Endothelial cell of umbilical vein (primary cell): Measurements from ENCODE around the gene IGF2R. TPM values are rescaled to one million over a fixed set of nuclear protein-coding genes. Genes with fewer than 3 reads are reported as not detected.

ENCODE experiments used
- BruUV-seq: library from RNA; stranded (reverse); fragments of 400-500 nt; replicated peaks from 2 replicates; lab custom pipeline; 2021; lab: Mats Ljungman, UMichigan
- CTCF ChIA-PET: fragments of 300-600, 350-600 bp; sonication (Branson Sonifier 250); formaldehyde crosslinking; loops from one replicate; lab custom pipeline; 2021; ENCODE audit warnings: antibody characterized with exemption, inconsistent platforms; lab: Charles Lee
- POLR2A ChIA-PET: fragments of 300-600, 350-600 bp; sonication (Branson Sonifier 250); formaldehyde crosslinking; loops from one replicate; lab custom pipeline; 2021; ENCODE audit warnings: antibody characterized with exemption, inconsistent platforms; lab: Charles Lee
- DNase-seq: peaks from one replicate; pipeline ENCODE4 v3.0.0-alpha.2; 2011; ENCODE audit warnings: low read depth, low spot score
- FAIRE-seq: peaks from 2 replicates; lab custom pipeline; 2011; peaks lifted over from hg19 to GRCh38; lab: Jason Lieb, UNC
- H2AFZ ChIP-seq: 2 replicates; pipeline ENCODE4 v1.6.0; 2012; ENCODE audit warnings: low read depth, low read length, control low read depth, inconsistent platforms
- H3K27ac ChIP-seq: 2 replicates; pipeline ENCODE4 v1.5.1; 2011; ENCODE audit warnings: low read depth, mild to moderate bottlenecking, control low read depth, low read length, moderate library complexity; ENCODE audit not compliant: insufficient read depth
- H3K27me3 ChIP-seq, 2 experiments: 2 replicates each; pipeline versions ENCODE4 v1.6.0 to v1.6.1; 2011; ENCODE audit warnings: low read length in 2 of 2, mixed read lengths in 1 of 2; ENCODE audit not compliant: control insufficient read depth in 2 of 2, insufficient read depth in 2 of 2
- H3K36me3 ChIP-seq, 2 experiments: 2 replicates in 1 of 2; 3 replicates in 1 of 2; pipeline ENCODE4 v1.5.1; 2011; ENCODE audit warnings: low read length in 2 of 2, mild to moderate bottlenecking in 1 of 2, moderate library complexity in 1 of 2; ENCODE audit not compliant: control insufficient read depth in 2 of 2, insufficient read depth in 2 of 2; ENCODE audit errors: extremely low read depth in 1 of 2
- H3K4me1 ChIP-seq: 3 replicates; pipeline ENCODE4 v1.5.1; 2011; ENCODE audit warnings: mild to moderate bottlenecking, low read length; ENCODE audit not compliant: control insufficient read depth, insufficient read depth; ENCODE audit errors: extremely low read depth
- H3K4me2 ChIP-seq: 2 replicates; pipeline ENCODE4 v1.6.1; 2011; ENCODE audit warnings: low read length, control low read depth, mixed read lengths; ENCODE audit not compliant: insufficient read depth
- H3K4me3 ChIP-seq, 3 experiments: fragments of 200-600 bp in 1 of 3; sonication (generic), shearing (Covaris generic) in 1 of 3; replicated peaks in 1 of 3; 2 replicates each; pipeline ENCODE4 v1.5.1; 2011 to 2016; ENCODE audit warnings: control low read depth in 3 of 3, low read length in 3 of 3, mild to moderate bottlenecking in 2 of 3, inconsistent platforms in 1 of 3, low read depth in 1 of 3, moderate library complexity in 1 of 3; ENCODE audit not compliant: insufficient read depth in 1 of 3
- H3K79me2 ChIP-seq: 2 replicates; pipeline ENCODE4 v1.6.0; 2012; ENCODE audit warnings: low read length, inconsistent platforms; ENCODE audit not compliant: control insufficient read depth, insufficient read depth
- H3K9ac ChIP-seq: replicated peaks from 2 replicates; pipeline ENCODE3; 2011; ENCODE audit warnings: low read length, control low read depth; ENCODE audit not compliant: insufficient read depth; ENCODE audit errors: extremely low read depth
- H3K9me1 ChIP-seq: replicated peaks from 3 replicates; pipeline ENCODE4 v1.6.0; 2011; ENCODE audit warnings: mild to moderate bottlenecking, low read length; ENCODE audit not compliant: control insufficient read depth, insufficient read depth; ENCODE audit errors: extremely low read depth
- H3K9me3 ChIP-seq: replicated peaks from 2 replicates; pipeline ENCODE4 v1.5.1; 2012; ENCODE audit warnings: low read length, inconsistent platforms; ENCODE audit not compliant: control insufficient read depth, insufficient read depth
- H4K20me1 ChIP-seq: replicated peaks from 2 replicates; pipeline ENCODE3; 2011; ENCODE audit warnings: mild to moderate bottlenecking, low read length; ENCODE audit not compliant: control insufficient read depth, insufficient read depth; ENCODE audit errors: extremely low read depth
- EZH2 ChIP-seq: IDR thresholded peaks from 2 replicates; pipeline ENCODE4 v1.6.1; 2012; ENCODE audit warnings: borderline replicate concordance, low read depth, mild to moderate bottlenecking, moderate library complexity, low read length, inconsistent platforms; ENCODE audit not compliant: severe bottlenecking
- FOS ChIP-seq: IDR thresholded peaks from 2 replicates; pipeline ENCODE4 v1.6.1; 2011; ENCODE audit warnings: mild to moderate bottlenecking, low read length, moderate library complexity, borderline replicate concordance; ENCODE audit not compliant: insufficient read depth
- GATA2 ChIP-seq: IDR thresholded peaks from 2 replicates; pipeline ENCODE4 v1.7.0; 2011; ENCODE audit warnings: low read depth, mild to moderate bottlenecking, moderate library complexity, mixed read lengths, low read length; ENCODE audit not compliant: insufficient read length, insufficient read depth
- JUN ChIP-seq: IDR thresholded peaks from 2 replicates; pipeline ENCODE4 v1.6.1; 2011; ENCODE audit warnings: borderline replicate concordance, low read depth; ENCODE audit not compliant: insufficient read length, insufficient read depth
- MYC ChIP-seq: IDR thresholded peaks from one replicate; pipeline ENCODE4 v1.6.1; 2011; ENCODE audit warnings: mild to moderate bottlenecking, low read depth, low read length
- POLR2A ChIP-seq: IDR thresholded peaks from 2 replicates; pipeline ENCODE4 v1.6.1; 2012; ENCODE audit warnings: low read depth, mild to moderate bottlenecking, control low read depth, low read length
- POLR2AphosphoS5 ChIP-seq: IDR thresholded peaks from 2 replicates; pipeline ENCODE4 v1.6.1; 2012; ENCODE audit warnings: low read depth, mild to moderate bottlenecking, control low read depth, low read length, moderate library complexity; ENCODE audit not compliant: insufficient read depth
- dilution Hi-C: fragments of 300-500 bp; cut with MboI; formaldehyde crosslinking; loops from one replicate; pipeline ENCODE4 v1.15.0; 2019; ENCODE audit warnings: low sequenced_read_pairs; ENCODE audit not compliant: extremely low pct_ligation_motif_present
- intact Hi-C: fragments of 100-400 bp; cut with micrococcal nuclease; formaldehyde crosslinking; loops from one replicate; pipeline ENCODE4 v1.10.0; 2022
- polyA plus RNA-seq, 4 experiments: library from polyadenylated mRNA; depleted of rRNA in 3 of 4; stranded (reverse) in 3 of 4; unstranded in 1 of 4; fragments of >200 nt; gene quantifications; 2 replicates each; pipeline versions ENCODE4 v1.2.1 to v1.2.3, GENCODE V29; 2011 to 2012; ENCODE audit warnings: missing spikeins in 1 of 4
- total RNA-seq: library from RNA; stranded (reverse); gene quantifications from 2 replicates; pipeline ENCODE4 v1.2.3, GENCODE V29; 2021
- TF ChIP-seq, protein P1 (sequence below), 2 donors: IDR thresholded peaks; 1 replicate in 1 of 2; 2 replicates in 1 of 2; pipeline ENCODE4 v1.5.1; 2011; ENCODE audit warnings: low read length in 2 of 2, mild to moderate bottlenecking in 2 of 2, moderate library complexity in 2 of 2, control low read depth in 1 of 2, inconsistent platforms in 1 of 2, low read depth in 1 of 2; ENCODE audit not compliant: insufficient read depth in 1 of 2; ENCODE audit errors: extremely low read depth in 1 of 2
- TF ChIP-seq, protein P2 (sequence below): IDR thresholded peaks from 2 replicates; pipeline ENCODE4 v1.6.1; 2011; ENCODE audit not compliant: insufficient read depth, insufficient read length

Gene IGF2R
- total and polyA plus RNA-seq, 2 donors (not counting 3 experiments of a cell fraction or from before 2014, with no cell fraction given), result 16.3 to 60.2 TPM

DNA sequence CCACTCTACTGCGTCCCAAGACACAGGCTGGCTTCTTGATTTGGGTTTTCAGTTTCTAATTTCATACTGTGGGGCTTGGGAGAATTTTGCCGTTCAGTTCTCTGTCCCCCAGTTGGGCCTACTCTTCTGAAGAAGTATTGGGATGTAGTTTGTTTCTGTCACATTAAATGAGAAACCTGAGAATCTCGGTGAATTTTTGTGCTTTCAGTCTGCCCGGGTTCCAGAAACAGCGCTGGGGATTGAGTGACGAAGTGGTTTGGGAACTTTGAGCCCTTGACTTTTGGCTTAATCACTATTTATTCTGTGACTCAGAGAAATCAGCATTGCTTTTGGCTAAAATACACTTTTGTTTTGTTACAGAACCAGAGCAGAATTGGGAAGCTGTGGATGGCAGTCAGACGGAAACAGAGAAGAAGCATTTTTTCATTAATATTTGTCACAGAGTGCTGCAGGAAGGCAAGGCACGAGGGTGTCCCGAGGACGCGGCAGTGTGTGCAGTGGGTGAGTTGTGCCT is 74.0 kb downstream of the IGF2R start:
- CTCF ChIA-PET, result no interaction called here
- Histone ChIP-seq H3K4me1 (no peaks in the 10 kb centered on the region), H3K36me3 (peaks cover 2 to 20% of the 10 kb centered on the region in 2 experiments)

More for the DNA sequence above, 74.0 kb downstream of the IGF2R start:
- Histone ChIP-seq H3K27me3 (no peaks in the 10 kb centered on the region), H3K4me2 (no peak overlapping the region), H3K27ac (no peak overlapping the region), H3K79me2 (no peaks in the 10 kb centered on the region), H4K20me1 (no peaks in the 10 kb centered on the region), H2AFZ (no peak overlapping the region), H3K9me1 (no peaks in the 10 kb centered on the region), H3K9me3 (no peaks in the 10 kb centered on the region), H3K9ac (no peak overlapping the region), H3K4me3 (no peak overlapping the region)
- intact Hi-C loops (loop anchor here (5.0 kb wide), 1 partner anchor 61 kb away; no protein-coding TSS in a partner anchor), dilution Hi-C loops (no loop called here)
- no peak for DNase-seq
- TF ChIP-seq JUN (no peak), GATA2 (no peak), MYC (no peak), EZH2 (no peak), POLR2AphosphoS5 (no peak), POLR2A (no peak), FOS (no peak)
- TF ChIP-seq, protein P1, sequence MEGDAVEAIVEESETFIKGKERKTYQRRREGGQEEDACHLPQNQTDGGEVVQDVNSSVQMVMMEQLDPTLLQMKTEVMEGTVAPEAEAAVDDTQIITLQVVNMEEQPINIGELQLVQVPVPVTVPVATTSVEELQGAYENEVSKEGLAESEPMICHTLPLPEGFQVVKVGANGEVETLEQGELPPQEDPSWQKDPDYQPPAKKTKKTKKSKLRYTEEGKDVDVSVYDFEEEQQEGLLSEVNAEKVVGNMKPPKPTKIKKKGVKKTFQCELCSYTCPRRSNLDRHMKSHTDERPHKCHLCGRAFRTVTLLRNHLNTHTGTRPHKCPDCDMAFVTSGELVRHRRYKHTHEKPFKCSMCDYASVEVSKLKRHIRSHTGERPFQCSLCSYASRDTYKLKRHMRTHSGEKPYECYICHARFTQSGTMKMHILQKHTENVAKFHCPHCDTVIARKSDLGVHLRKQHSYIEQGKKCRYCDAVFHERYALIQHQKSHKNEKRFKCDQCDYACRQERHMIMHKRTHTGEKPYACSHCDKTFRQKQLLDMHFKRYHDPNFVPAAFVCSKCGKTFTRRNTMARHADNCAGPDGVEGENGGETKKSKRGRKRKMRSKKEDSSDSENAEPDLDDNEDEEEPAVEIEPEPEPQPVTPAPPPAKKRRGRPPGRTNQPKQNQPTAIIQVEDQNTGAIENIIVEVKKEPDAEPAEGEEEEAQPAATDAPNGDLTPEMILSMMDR (IDR thresholded peaks at IDR 0.05; ENCODE audit: extremely low read depth in 1 of 2, insufficient read depth in 1 of 2, low read depth in 1 of 2, low read length in 2 of 2), result no peak
- TF ChIP-seq, protein P2, sequence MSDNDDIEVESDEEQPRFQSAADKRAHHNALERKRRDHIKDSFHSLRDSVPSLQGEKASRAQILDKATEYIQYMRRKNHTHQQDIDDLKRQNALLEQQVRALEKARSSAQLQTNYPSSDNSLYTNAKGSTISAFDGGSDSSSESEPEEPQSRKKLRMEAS, result no peak
- no peak for FAIRE-seq
- BruUV-seq, result no TSS peak
- POLR2A ChIA-PET, result no interaction called here
